GM12864 (cell line): ENCODE results near the gene ST3GAL3.

Experiments
- DNase-seq: peaks from one replicate; pipeline ENCODE4 v3.0.0-alpha.2; 2011; ENCODE audit warnings: low read depth
- H3K4me3 ChIP-seq: 2 replicates; pipeline ENCODE4 v1.5.1; 2011; ENCODE audit warnings: mild to moderate bottlenecking, low read depth, low read length, control low read depth
- TF ChIP-seq, protein P1 (sequence below): IDR thresholded peaks from 2 replicates; pipeline ENCODE4 v1.5.1; 2011; ENCODE audit warnings: low read depth, mild to moderate bottlenecking, moderate library complexity, low read length, control low read depth, inconsistent platforms; ENCODE audit errors: missing control alignments

Gene ST3GAL3

DNA sequence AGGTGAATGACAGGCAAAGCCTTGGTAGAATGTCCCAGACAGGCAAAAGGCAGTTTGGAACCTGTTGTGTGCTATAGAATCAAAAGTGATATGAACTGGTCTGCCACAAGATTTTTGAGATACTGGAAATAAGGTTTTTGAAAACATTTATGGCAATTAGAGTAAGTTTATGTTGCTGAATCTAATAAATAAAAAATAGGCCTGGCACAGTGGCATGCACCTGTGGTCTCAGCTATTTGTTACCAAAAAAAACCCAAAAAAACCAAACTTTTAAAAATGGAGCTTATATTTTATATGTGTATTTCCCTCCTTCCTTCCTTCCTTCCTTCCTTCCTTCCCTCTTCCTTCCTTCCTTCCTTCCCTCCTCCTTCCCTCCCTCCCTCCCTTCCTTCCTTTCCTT lies 149.8 kb downstream of the ST3GAL3 start:
- TF ChIP-seq, protein P1, sequence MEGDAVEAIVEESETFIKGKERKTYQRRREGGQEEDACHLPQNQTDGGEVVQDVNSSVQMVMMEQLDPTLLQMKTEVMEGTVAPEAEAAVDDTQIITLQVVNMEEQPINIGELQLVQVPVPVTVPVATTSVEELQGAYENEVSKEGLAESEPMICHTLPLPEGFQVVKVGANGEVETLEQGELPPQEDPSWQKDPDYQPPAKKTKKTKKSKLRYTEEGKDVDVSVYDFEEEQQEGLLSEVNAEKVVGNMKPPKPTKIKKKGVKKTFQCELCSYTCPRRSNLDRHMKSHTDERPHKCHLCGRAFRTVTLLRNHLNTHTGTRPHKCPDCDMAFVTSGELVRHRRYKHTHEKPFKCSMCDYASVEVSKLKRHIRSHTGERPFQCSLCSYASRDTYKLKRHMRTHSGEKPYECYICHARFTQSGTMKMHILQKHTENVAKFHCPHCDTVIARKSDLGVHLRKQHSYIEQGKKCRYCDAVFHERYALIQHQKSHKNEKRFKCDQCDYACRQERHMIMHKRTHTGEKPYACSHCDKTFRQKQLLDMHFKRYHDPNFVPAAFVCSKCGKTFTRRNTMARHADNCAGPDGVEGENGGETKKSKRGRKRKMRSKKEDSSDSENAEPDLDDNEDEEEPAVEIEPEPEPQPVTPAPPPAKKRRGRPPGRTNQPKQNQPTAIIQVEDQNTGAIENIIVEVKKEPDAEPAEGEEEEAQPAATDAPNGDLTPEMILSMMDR: no peak
- H3K4me3 ChIP-seq: no peak overlapping the region
- DNase-seq: no peak

DNA sequence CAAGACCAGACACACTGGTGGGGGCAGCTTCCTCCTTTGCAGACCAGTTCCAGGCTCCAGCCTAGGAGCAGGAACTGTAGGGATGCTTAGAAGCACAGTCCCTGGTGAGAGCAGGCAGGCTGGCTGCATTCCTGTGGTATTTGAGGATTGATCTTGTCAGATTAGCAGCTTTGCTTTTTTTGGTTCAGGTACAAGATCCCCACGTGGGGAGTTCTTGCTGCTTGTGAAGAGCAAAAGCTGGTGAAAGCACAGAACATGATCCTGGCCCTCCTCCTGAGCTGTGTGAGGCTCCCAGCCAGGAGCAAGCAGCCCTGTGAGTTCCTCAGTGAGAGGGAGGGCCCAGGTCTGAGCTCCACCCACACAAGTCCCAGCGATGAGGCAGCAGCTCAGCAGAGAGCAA lies 151.0 kb downstream of the ST3GAL3 start:
- DNase-seq: no peak
- no peak overlapping the region for H3K4me3 ChIP-seq
- TF ChIP-seq, protein P1: no peak

DNA sequence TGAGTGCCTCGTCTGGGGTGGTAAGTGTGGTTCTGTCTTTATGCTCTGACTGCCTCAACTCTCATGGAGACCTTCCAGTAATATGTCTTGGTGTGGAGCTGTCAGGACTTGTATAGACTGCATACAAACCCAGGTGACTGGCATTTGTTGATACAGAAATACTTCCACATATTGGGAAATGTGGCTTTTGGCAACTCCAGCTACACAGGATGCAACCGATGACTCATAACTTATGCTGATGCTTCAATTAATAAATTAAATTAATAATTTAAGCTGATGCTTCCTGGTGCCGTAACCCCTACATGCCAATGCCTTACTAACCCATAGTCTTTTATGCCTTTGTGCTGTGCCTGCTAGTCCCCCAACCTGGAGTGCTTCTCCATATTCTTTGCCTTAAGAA lies 154.0 kb downstream of the ST3GAL3 start:
- no peak overlapping the region for H3K4me3 ChIP-seq
- DNase-seq: no peak
- TF ChIP-seq, protein P1: no peak

DNA sequence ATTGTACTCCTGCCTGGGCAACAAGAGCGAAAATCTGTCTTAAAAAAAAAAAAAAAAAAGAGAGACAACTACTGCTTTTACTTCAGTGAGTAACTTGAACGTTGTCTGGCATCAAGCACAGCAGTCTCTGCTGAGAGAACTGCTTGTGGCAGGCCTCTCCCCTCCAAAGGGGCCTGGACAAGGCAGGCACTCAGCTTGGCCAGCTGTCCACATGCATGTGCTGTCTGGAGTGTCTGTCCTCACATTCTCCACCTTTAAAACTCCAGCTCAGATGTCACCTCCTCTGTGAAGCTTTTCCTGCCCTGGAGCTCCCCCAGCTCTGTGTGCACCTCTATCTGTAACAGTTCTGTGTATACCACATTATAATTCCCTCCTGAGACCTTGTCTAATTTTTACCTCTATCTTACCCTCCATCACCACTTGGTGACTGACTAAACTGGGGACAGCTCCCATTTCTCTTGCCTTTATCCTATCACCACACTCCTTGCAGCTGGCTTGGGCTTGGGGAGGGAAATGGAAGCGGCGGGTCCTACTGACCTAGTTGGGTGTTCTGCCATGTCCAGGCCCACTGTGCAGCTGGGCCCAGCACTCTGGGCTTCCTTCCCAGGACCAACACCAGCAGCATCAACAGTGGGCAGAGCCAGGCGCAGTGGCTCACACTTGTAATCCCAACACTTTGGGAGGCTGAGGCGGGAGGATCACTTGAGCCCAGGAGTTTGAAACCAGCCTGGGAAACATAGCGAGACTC lies 154.8 kb downstream of the ST3GAL3 start:
- DNase-seq: no peak
- H3K4me3 ChIP-seq: no peak overlapping the region
- TF ChIP-seq, protein P1: no peak

DNA sequence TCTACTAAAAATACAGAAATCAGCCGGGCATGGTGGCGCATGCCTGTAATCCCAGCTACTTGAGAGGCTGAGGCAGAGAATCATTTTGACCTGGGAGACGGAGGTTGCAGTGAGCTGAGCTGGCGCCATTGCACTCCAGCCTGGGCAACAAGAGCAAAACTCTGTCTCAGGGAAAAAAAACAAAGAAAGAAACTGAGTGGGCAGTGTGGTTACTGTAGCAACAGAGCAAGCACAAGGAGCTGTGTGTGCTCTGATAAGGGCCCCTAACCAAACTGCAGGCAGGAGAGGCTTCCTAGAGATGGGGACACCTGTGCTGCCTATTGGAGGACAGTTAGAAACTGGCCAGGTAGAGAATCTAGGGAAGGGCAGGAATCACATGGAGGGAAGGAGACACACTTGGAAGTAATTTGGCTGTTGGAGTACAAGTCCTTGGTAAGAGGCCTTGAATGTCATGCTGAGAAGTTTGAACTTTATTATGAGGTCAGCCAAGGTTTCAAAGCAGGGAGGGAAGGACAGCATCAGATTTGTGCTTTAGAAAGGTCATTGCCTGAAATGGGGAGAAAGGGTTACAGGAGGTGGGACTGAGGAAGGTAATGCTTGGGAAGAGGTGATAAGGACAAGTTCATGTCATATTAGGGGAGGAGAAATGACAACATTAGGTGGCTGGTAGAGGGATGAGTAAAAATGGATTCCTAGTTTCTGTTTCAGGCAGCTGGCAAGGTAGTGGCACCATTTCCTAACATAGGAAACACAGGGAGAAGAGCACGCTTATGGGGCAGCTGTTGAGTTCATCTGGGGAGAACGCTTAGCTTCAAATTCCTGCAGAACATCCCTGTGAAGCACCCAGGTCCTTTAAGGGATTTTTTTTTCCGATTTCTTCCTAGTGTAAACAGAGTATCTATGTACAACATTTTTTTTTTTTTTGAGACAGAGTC lies 157.0 kb downstream of the ST3GAL3 start:
- DNase-seq: no peak
- TF ChIP-seq, protein P1: no peak

DNA sequence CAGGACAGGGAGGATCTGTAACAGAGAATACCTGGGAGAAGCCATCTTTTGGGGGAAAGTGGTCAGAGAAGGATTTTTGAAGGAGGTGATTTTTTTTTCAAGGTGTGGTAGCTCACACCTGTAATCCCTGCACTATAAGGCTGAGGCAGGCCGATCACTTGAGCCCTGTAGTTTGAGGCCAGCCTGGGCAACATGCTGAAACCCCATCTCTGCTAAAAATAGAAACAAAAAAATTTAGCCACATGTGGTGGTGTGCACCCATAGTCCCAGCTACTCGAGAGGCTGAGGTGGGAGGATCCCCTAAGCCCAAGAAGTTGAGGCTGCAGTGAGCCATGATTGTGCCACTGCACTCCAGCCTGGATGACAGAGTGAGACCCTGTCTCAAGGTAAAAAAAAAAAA lies 158.9 kb downstream of the ST3GAL3 start:
- TF ChIP-seq, protein P1: no peak
- no peak overlapping the region for H3K4me3 ChIP-seq

More for the DNA sequence above, 157.0 kb downstream of the ST3GAL3 start:
- H3K4me3 ChIP-seq: no peak overlapping the region

More for the DNA sequence above, 158.9 kb downstream of the ST3GAL3 start:
- DNase-seq: no peak
